Measurements from ENCODE around the gene KCTD17.

DNA sequence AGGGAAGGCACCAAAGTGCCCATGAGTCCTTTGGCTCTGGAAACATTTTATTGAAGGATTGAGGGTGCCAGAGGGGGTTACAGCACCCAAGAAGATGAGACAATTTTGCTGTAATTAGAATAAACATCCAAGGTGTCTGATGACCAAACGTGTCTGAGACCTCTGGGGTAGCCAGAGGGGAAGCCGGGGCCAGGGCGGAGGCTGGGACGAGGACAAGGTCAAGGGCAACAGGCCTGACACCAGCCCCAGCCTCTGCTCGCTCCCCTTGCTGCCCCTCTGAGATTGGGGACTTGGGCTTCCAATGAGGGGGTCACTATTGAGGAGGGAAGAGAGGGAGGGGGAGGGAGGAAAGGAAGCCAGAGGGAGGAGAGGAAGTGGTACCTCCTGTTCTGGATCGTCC, 32.4 kb downstream of the KCTD17 start:
- no peak for TF ChIP-seq POLR2A (IDR thresholded peaks at IDR 0.05)
- TF ChIP-seq, protein P1, sequence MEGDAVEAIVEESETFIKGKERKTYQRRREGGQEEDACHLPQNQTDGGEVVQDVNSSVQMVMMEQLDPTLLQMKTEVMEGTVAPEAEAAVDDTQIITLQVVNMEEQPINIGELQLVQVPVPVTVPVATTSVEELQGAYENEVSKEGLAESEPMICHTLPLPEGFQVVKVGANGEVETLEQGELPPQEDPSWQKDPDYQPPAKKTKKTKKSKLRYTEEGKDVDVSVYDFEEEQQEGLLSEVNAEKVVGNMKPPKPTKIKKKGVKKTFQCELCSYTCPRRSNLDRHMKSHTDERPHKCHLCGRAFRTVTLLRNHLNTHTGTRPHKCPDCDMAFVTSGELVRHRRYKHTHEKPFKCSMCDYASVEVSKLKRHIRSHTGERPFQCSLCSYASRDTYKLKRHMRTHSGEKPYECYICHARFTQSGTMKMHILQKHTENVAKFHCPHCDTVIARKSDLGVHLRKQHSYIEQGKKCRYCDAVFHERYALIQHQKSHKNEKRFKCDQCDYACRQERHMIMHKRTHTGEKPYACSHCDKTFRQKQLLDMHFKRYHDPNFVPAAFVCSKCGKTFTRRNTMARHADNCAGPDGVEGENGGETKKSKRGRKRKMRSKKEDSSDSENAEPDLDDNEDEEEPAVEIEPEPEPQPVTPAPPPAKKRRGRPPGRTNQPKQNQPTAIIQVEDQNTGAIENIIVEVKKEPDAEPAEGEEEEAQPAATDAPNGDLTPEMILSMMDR (IDR thresholded peaks at IDR 0.05 in 4 of 5, conservative IDR thresholded peaks at IDR 0.05 in 1 of 5) = no peak
